Inflammatory macrophage treated with lipopolysaccharide for 4 hours (primary cell): Measurements from ENCODE around the gene DNAJC16.

Source experiments
- DNase-seq: peaks from one replicate; pipeline ENCODE4 v3.0.0-alpha.2; 2020

DNAJC16 gene

GRCh38 chr1:15541231-15541792, 14.7 kb downstream of the DNAJC16 start:
- DNase-seq: no peak

GRCh38 chr1:15542388-15543250, 16.0 kb downstream of the DNAJC16 start:
- no peak for DNase-seq

DNA sequence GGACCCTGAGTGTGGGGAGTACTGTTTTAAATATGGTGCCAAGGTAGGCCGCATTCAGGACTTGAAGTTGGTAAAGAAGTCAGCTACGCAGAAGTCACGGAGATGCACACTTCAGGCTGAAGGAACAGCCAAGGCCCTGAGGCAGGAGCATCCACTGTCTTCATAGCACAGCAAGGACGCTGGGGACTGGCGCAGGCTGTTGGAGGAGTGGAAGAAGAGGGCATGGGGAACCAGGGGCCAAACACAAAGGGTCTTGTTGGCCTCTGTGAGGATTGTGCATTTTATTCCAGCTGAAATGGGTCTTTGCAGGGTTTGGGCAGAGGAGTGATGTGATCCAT, 16.6 kb downstream of the DNAJC16 start:
- DNase-seq: no peak

DNA sequence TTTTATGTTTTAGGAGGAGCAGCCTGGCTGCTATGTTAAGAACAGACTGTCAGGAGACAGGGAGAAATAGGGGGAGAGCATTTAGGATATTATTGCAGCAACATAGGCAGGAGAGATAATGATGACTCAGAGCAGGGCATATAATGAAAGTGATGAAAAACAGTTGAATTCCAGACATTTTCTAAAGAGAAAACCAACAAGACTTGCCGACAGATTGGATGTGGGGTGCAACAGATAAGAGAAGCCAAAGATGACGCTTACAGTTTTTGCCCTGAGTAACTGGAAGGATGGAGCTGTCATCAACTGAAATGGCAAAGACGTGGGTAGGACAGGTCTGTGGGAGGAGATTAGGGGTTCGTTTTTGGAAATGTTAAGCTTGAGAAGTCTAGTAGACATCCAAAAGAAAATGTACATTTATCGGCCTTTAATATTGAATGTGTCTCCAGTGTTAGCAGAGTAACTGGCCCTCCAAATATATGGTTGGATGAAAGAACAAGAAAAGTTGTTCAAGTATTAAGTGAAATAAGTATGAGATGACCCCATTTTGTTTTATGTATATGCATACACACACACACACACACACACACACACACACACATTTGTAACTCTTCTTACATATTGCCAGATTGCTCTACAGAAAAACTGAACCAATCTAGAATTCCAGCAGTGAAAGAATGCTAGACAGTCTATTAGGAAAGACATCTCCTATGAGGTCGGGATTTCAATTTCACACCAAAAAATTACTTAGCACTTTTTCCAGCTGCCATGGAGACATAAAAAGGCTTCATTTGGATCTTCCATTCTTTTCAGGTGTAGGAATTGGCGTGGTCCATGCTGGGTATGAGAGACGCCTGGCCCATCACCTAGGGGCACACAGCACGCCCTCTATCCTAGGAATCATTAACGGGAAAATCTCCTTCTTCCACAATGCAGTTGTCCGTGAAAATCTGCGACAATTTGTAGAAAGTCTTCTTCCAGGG, 17.2 kb downstream of the DNAJC16 start:
- DNase-seq: no peak

DNA sequence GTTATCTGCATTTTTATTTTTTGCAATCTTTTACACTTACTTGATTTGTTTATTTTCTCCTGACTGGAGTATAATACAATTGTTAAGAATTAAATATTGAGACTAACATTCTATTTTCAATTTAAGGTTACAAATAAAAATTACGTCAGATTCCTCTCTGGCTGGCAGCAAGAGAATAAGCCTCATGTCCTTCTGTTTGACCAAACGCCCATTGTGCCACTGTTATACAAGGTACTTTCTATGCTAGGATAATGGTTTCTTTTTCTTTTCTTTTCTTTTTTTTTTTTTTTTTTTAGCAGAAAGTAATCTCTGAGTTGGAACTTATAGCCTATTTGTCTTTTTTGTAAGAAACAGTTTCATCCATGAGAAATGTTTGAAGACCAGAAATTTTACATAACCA, 20.0 kb downstream of the DNAJC16 start:
- DNase-seq: no peak

- no peak for DNase-seq
Measured at GRCh38 chr1:15550573-15550972, 23.9 kb downstream of the DNAJC16 start.

- DNase-seq: no peak
Measured at GRCh38 chr1:15557008-15557407, 30.4 kb downstream of the DNAJC16 start.

GRCh38 chr1:15557594-15557993, 30.9 kb downstream of the DNAJC16 start:
- DNase-seq: no peak

- no peak for DNase-seq
Measured at GRCh38 chr1:15558516-15558915, 31.9 kb downstream of the DNAJC16 start.

DNA sequence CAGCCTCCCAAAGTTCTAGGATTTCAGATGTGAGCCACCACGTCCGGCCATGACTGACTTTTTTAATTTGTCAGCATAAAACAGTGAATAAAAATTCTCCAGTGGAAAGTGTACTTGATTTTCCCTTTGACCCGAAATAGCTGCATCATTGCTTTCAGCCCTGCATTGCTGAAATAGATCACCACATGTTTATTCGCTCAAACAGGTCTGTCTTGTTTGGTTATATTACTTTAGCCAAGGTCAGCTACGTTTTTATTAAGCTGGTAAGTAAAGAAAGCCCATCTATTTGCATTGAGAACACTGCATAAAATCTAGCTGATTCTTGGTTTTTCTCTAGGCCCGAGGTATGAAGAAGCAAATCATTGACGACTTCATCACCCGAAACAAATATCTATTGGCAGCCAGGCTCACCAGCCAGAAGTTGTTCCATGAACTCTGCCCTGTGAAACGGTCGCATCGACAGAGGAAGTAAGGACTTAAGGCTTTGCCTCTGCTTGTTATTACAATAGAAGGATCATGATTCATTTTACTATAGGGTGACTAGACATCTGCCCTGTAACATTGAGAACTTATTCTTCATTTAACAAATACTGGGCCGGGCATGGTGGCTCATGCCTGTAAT, 32.7 kb downstream of the DNAJC16 start:
- no peak for DNase-seq

DNA sequence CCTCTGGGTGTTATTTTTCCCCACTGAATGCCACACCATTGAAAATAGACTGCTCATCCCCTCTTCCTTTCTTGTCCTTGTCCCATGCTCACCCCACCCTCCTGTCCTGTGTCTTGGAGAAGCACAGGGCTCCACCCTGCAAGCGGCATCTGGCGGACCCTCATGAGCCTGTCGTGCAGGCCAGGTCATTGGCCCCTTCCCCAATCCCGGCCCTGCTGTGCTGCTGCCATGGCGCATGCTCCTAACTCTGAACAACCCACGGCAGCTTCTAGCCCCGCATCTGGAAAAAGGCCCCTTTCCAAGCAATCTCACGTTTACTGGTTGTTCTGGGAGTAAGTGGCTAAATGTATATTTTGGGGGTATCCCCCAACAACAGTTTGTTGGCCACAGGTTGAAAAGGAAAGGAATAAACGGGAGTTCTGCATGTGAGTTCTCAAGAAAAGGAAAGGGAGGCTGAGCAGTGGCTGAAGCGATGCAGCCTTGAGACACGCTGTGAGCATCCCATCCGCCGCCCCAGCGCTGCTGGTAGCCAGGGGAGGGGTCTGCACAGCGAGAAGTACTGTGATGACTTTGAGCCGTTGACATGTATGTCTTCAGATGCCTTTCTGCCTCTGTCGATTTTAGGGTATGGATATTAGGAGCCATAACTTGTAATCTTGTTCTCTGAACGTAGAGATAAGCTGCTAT, 41.9 kb downstream of the DNAJC16 start:
- no peak for DNase-seq

- DNase-seq: no peak
Measured at GRCh38 chr1:15570861-15571260, 44.2 kb downstream of the DNAJC16 start.

DNA sequence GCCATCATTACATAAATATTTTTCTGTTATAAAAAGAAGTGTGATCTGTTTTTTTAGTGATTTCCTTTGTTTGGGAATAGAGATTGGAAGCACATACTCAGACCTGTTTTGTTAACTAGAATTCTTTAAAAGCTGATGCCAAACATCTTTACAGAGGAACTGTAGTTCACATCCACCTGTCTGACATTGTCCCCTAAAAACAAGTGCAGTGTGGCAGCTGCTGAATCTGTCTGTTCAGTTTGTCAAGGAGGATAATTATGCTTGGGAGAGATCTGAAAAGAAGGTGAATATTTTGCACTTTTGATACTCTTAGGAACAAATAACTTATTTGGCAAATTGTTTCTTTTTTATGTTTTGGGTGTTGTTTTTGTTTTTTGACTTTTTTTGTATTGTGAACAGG, 44.6 kb downstream of the DNAJC16 start:
- DNase-seq: no peak

GRCh38 chr1:15573477-15573876, 46.8 kb downstream of the DNAJC16 start:
- DNase-seq: no peak

- no peak for DNase-seq
Measured at GRCh38 chr1:15574741-15575140, 48.1 kb downstream of the DNAJC16 start.

DNA sequence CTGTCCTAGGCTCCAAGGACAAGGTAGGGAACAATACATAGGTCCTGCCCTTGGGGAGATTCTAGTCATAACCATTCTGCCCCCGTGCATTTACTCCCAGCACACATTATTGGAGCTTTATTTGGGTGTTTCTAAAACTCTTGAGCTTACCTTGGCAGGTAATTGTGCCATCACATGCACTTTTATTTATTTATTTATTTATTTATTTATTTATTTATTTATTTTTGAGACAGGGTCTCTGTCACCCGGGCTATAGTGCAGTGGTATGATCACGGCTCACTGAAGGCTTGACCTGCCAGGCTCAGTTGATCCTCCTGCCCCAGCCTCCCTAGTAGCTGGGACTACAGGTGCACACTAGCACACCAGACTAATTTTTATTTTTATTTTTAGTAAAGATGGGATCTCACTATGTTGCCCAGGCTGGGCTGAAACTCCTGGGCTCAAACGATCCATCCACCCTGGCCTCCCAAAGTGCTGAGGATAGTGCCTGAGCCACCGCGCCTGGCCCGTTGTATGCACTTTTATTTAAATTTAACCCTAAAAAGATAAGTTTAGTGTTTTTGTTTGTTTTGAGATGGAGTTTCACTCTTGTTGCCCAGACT, 49.0 kb downstream of the DNAJC16 start:
- no peak for DNase-seq

DNA sequence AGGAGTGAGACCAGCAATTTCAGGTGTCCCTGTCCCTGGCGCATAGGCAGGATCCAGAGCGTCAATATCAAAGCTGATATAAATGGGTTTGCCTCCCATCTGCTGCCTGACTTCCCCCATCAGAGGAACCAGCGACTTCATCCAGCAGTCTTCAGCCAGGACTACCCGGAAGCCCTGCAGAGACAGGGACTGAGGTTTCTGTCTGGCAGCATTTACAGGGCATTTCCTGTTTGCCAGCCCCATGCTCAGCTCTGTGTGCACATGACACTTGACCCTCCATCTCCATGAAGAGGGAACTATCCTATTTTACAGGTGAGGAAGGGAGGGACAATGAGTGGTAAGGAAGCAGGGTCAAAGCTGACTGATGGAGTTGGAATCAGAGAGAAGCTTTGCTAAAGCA, 51.0 kb downstream of the DNAJC16 start:
- no peak for DNase-seq

GRCh38 chr1:15578921-15579682, 52.5 kb downstream of the DNAJC16 start:
- no peak for DNase-seq

DNA sequence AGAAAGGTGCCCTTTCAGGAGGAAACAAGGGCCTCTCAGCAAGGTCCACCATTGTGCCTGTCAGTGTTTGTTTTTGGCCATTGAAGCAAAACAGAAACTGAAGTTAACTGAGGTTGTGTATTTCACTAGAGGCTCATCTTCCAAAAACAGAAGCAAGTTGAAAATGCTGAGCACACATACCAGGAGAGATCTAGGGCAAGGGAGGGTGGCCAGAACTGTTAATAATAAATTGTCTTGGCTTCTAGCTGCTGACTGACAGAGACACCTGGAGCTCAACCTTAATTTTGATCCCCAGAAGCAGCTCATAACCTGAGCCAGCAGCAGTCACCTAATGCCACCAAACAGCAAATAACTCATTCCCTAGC, 53.0 kb downstream of the DNAJC16 start:
- DNase-seq: peak; percentile 45

GRCh38 chr1:15583016-15583706, 56.5 kb downstream of the DNAJC16 start:
- DNase-seq: no peak
